Endodermal cell (in vitro differentiated cells): Measurements from ENCODE around the gene CT45A1. TPM values are rescaled to one million over a fixed set of nuclear protein-coding genes. Genes with fewer than 3 reads are reported as not detected.
"Not testable (repeated sequence)": the region's sequence is repeated elsewhere in the genome, so short reads cannot be mapped to it uniquely, and the experiment has no call there.

Experiments used
- DNase-seq: peaks from one replicate; pipeline ENCODE4 v3.0.0-alpha.2; 2017
- H3K27ac ChIP-seq: 2 replicates; pipeline ENCODE4 v1.5.1; 2013; ENCODE audit warnings: mild to moderate bottlenecking, low read depth, low read length, moderate library complexity
- H3K27me3 ChIP-seq: 2 replicates; pipeline ENCODE4 v1.6.1; 2013; ENCODE audit warnings: mild to moderate bottlenecking, low read length, moderate library complexity; ENCODE audit not compliant: insufficient read depth, control insufficient read depth, poor library complexity, severe bottlenecking
- H3K36me3 ChIP-seq: 2 replicates; pipeline ENCODE4 v1.7.0; 2013; ENCODE audit warnings: mild to moderate bottlenecking, low read length, moderate library complexity; ENCODE audit not compliant: control insufficient read depth, insufficient read depth
- H3K4me1 ChIP-seq: one replicate; pipeline ENCODE4 v1.7.0; 2013; ENCODE audit warnings: low read length; ENCODE audit not compliant: control insufficient read depth, insufficient read depth
- H3K4me3 ChIP-seq: 2 replicates; pipeline ENCODE4 v1.5.1; 2013; ENCODE audit warnings: mild to moderate bottlenecking, low read length, moderate library complexity
- H3K9ac ChIP-seq: 2 replicates; pipeline ENCODE4 v1.6.1; 2013; ENCODE audit warnings: mild to moderate bottlenecking, low read length, moderate library complexity; ENCODE audit not compliant: poor library complexity, severe bottlenecking; ENCODE audit errors: extremely low read depth
- H3K9me3 ChIP-seq: 2 replicates; pipeline ENCODE4 v1.6.1; 2013; ENCODE audit warnings: mild to moderate bottlenecking, low read length, moderate library complexity; ENCODE audit not compliant: control insufficient read depth
- H3K27ac Mint-ChIP-seq: 2 replicates; pipeline ENCODE4 v1.8.0; 2020; ENCODE audit warnings: mixed read lengths
- H3K27me3 Mint-ChIP-seq: 2 replicates; pipeline ENCODE4 v1.8.0; 2021; ENCODE audit warnings: mild to moderate bottlenecking, mixed read lengths; ENCODE audit not compliant: insufficient read depth
- H3K36me3 Mint-ChIP-seq: 2 replicates; pipeline ENCODE4 v1.8.0; 2020; ENCODE audit warnings: low read depth, mixed read lengths
- H3K4me1 Mint-ChIP-seq: 2 replicates; pipeline ENCODE4 v1.8.0; 2020; ENCODE audit warnings: mixed read lengths
- H3K4me3 Mint-ChIP-seq: 2 replicates; pipeline ENCODE4 v1.8.0; 2020; ENCODE audit warnings: mild to moderate bottlenecking, moderate library complexity, mixed read lengths
- H3K9me3 Mint-ChIP-seq: 2 replicates; pipeline ENCODE4 v1.8.0; 2020; ENCODE audit warnings: mild to moderate bottlenecking, mixed read lengths
- CTCF ChIP-seq: fragments of 200-600 bp; sonication (generic); conservative IDR thresholded peaks from 2 replicates; pipeline ENCODE4 v1.5.0; 2021; ENCODE audit warnings: antibody characterized with exemption, mild to moderate bottlenecking
- WGBS, 2 experiments: methylation state at CpG; one replicate each; pipeline versions ENCODE4 v1.1.5 to v1.1.7; 2013; ENCODE audit warnings: missing lambda C conversion rate in 2 of 2, mixed read lengths in 1 of 2; ENCODE audit not compliant: insufficient coverage in 1 of 2, insufficient read length in 1 of 2; 5-methylcytosine and 5-hydroxymethylcytosine counted together
- long read RNA-seq, 4 experiments: library from polyadenylated mRNA in 2 of 4; library from RNA in 1 of 4; library from capped mRNA in 1 of 4; stranded (forward) in 3 of 4; unstranded in 1 of 4; transcript quantifications; one replicate each; pipeline ENCODE4 v2.0.0, GENCODE V29; 2020 to 2021; ENCODE audit warnings: inconsistent platforms in 1 of 4
- polyA plus RNA-seq, 2 experiments: library from polyadenylated mRNA; stranded (reverse); fragments of 50-300 nt; gene quantifications; one replicate each; pipeline ENCODE4 v1.2.3, GENCODE V29; 2013
- total RNA-seq, 2 donors: library from RNA; stranded (reverse); fragmentation: NEBNext Ultra II Directional in 1 of 2; extraction: Animal tissue kit (Norgen Biotek cat#: 25700) in 1 of 2; gene quantifications; 2 replicates in 1 of 2; 3 replicates in 1 of 2; pipeline ENCODE4 v1.2.1, GENCODE V29; 2021

The CT45A1 gene, protein sequence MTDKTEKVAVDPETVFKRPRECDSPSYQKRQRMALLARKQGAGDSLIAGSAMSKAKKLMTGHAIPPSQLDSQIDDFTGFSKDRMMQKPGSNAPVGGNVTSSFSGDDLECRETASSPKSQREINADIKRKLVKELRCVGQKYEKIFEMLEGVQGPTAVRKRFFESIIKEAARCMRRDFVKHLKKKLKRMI
- total RNA-seq, result not detected
- polyA plus RNA-seq (2013, experiment 1 of 2), result not detected
- polyA plus RNA-seq (2013, experiment 2 of 2), result not detected
- long read RNA-seq, experiment 1, result 0 reads
- long read RNA-seq, experiment 2, result 0 reads
- long read RNA-seq, experiment 3, result 0 reads
- long read RNA-seq, experiment 4, result 0 reads

GRCh38 chrX:135713183-135713689, at the start of gene CT45A1:
CT45A1 (plus strand) TSS chrX:135713639; CDS start chrX:135718941, 5,302 bp downstream.
- not testable (repeated sequence) for H3K27me3 ChIP-seq, H3K4me3 ChIP-seq, H3K36me3 Mint-ChIP-seq, H3K9ac ChIP-seq, H3K9me3 ChIP-seq, H3K27me3 Mint-ChIP-seq, H3K36me3 ChIP-seq, H3K4me1 ChIP-seq, H3K4me3 Mint-ChIP-seq, H3K27ac ChIP-seq, H3K4me1 Mint-ChIP-seq, H3K27ac Mint-ChIP-seq
- peak; percentile 43 for TF ChIP-seq CTCF
- H3K9me3 Mint-ChIP-seq, result peaks cover 72% of the 10 kb centered on the region
- WGBS, 2 experiments, result 51 to 72% methylated on average over 4 to 10 of the region's 15 CpGs
- peak; percentile 65 for DNase-seq

DNA sequence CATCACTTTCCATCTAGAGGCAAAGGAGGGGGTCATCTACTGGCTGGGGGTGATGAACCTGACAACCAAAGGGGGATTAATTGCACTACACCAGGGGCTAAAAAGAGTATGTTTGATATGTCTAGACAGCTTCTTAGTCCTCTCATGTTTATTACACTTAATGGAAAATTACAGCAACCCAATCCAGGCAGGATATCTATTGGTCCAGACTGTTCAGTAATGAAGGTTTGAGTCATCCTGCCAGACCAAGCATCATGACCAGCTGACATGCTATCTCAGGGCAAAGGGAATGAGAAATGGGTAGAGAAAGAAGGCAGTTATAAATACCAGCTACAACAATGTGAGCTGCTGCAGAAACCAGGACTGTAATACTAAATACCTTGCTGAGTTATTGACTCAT, 40.5 kb upstream of the CT45A1 start:
- H3K27ac ChIP-seq, H3K27ac Mint-ChIP-seq, H3K4me3 Mint-ChIP-seq, H3K9ac ChIP-seq, H3K4me1 Mint-ChIP-seq, H3K36me3 ChIP-seq, DNase-seq, H3K27me3 ChIP-seq, H3K36me3 Mint-ChIP-seq, H3K4me3 ChIP-seq, H3K4me1 ChIP-seq, H3K9me3 ChIP-seq, H3K27me3 Mint-ChIP-seq: not testable (repeated sequence)
- H3K9me3 Mint-ChIP-seq, result peaks cover 49% of the 10 kb centered on the region

DNA sequence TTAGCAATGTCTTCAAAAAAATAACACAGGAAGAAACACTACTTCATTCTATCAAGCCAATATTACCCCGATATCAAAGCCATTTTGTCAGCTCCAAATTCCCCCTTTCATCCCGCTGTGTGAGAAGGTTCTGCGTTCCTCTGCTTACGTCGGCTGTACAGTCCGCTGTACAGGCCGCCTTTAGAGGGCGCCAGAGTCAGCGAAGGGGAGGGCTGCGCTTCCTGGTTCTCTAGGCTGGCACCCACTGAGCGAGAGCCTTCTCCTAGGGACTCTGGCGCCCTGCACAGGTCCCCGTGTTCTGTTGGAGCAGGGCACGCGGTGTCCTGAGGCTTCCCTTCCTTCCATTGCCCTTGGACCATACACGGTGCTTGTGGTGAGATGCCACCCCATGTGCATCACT, 25.3 kb upstream of the CT45A1 start:
- no peaks in the 10 kb centered on the region for H3K4me1 ChIP-seq
- no peaks in the 10 kb centered on the region for H3K27me3 ChIP-seq
- peaks cover 4% of the 10 kb centered on the region for H3K27me3 Mint-ChIP-seq
- H3K27ac ChIP-seq, result no peak overlapping the region
- no peak overlapping the region for H3K27ac Mint-ChIP-seq
- 35 to 40% methylated on average over 2 to 16 of the region's 16 CpGs for WGBS, 2 experiments
- no peaks in the 10 kb centered on the region for H3K36me3 Mint-ChIP-seq
- H3K36me3 ChIP-seq, result no peaks in the 10 kb centered on the region
- H3K9ac ChIP-seq, result no peak overlapping the region
- H3K9me3 Mint-ChIP-seq, result peaks cover 53% of the 10 kb centered on the region
- no peak overlapping the region for H3K4me3 Mint-ChIP-seq
- H3K4me1 Mint-ChIP-seq, result no peaks in the 10 kb centered on the region
- H3K4me3 ChIP-seq, result no peak overlapping the region
- peak; percentile 64 for TF ChIP-seq CTCF
- no peaks in the 10 kb centered on the region for H3K9me3 ChIP-seq
- DNase-seq, result peak; percentile 74
